Endothelial cell of umbilical vein (primary cell): Measurements from ENCODE around the gene CCR9.

Source experiments
- EZH2 ChIP-seq: IDR thresholded peaks from 2 replicates; pipeline ENCODE4 v1.6.1; 2012; ENCODE audit warnings: borderline replicate concordance, low read depth, mild to moderate bottlenecking, moderate library complexity, low read length, inconsistent platforms; ENCODE audit not compliant: severe bottlenecking
- JUN ChIP-seq: IDR thresholded peaks from 2 replicates; pipeline ENCODE4 v1.6.1; 2011; ENCODE audit warnings: borderline replicate concordance, low read depth; ENCODE audit not compliant: insufficient read length, insufficient read depth
- MAX ChIP-seq: IDR thresholded peaks from 2 replicates; pipeline ENCODE4 v1.6.1; 2011; ENCODE audit not compliant: insufficient read depth, insufficient read length
- MYC ChIP-seq: IDR thresholded peaks from one replicate; pipeline ENCODE4 v1.6.1; 2011; ENCODE audit warnings: mild to moderate bottlenecking, low read depth, low read length
- POLR2A ChIP-seq: IDR thresholded peaks from 2 replicates; pipeline ENCODE4 v1.6.1; 2012; ENCODE audit warnings: low read depth, mild to moderate bottlenecking, control low read depth, low read length
- POLR2AphosphoS5 ChIP-seq: IDR thresholded peaks from 2 replicates; pipeline ENCODE4 v1.6.1; 2012; ENCODE audit warnings: low read depth, mild to moderate bottlenecking, control low read depth, low read length, moderate library complexity; ENCODE audit not compliant: insufficient read depth
- TF ChIP-seq, protein P1 (sequence below), 2 donors: IDR thresholded peaks; 1 replicate in 1 of 2; 2 replicates in 1 of 2; pipeline ENCODE4 v1.5.1; 2011; ENCODE audit warnings: low read length in 2 of 2, mild to moderate bottlenecking in 2 of 2, moderate library complexity in 2 of 2, control low read depth in 1 of 2, inconsistent platforms in 1 of 2, low read depth in 1 of 2; ENCODE audit not compliant: insufficient read depth in 1 of 2; ENCODE audit errors: extremely low read depth in 1 of 2

- TF ChIP-seq EZH2 (no peak), POLR2AphosphoS5 (no peak), JUN (no peak), POLR2A (no peak), MYC (no peak), MAX (no peak)
- TF ChIP-seq, protein P1, sequence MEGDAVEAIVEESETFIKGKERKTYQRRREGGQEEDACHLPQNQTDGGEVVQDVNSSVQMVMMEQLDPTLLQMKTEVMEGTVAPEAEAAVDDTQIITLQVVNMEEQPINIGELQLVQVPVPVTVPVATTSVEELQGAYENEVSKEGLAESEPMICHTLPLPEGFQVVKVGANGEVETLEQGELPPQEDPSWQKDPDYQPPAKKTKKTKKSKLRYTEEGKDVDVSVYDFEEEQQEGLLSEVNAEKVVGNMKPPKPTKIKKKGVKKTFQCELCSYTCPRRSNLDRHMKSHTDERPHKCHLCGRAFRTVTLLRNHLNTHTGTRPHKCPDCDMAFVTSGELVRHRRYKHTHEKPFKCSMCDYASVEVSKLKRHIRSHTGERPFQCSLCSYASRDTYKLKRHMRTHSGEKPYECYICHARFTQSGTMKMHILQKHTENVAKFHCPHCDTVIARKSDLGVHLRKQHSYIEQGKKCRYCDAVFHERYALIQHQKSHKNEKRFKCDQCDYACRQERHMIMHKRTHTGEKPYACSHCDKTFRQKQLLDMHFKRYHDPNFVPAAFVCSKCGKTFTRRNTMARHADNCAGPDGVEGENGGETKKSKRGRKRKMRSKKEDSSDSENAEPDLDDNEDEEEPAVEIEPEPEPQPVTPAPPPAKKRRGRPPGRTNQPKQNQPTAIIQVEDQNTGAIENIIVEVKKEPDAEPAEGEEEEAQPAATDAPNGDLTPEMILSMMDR (IDR thresholded peaks at IDR 0.05; ENCODE audit: extremely low read depth in 1 of 2, insufficient read depth in 1 of 2, low read depth in 1 of 2, low read length in 2 of 2): no peak
Observed at GRCh38 chr3:45942051-45942825, 55.9 kb downstream of the CCR9 start.
